HEK293T (cell line): Measurements from ENCODE around the gene FBXO46.
"Not testable (repeated sequence)": the region's sequence is repeated elsewhere in the genome, so short reads cannot be mapped to it uniquely, and the experiment has no call there.

Source experiments
- CTCF ChIA-PET: fragments of 350-600 bp; formaldehyde crosslinking; extraction: SDS; loops from one replicate; lab custom pipeline; 2021; ENCODE audit warnings: antibody characterized with exemption, inconsistent platforms; lab: Yijun Ruan, JAX
- POLR2A ChIA-PET: fragments of 350-600 bp; formaldehyde crosslinking; extraction: SDS; loops from one replicate; lab custom pipeline; 2020; ENCODE audit warnings: antibody characterized with exemption, inconsistent platforms; lab: Yijun Ruan, JAX
- DNase-seq: peaks from one replicate; pipeline ENCODE4 v3.0.0; 2012; ENCODE audit warnings: mixed read lengths; ENCODE audit errors: extremely low spot score
- ARNT ChIP-seq: fragments of 450-650 bp; IDR thresholded peaks from 2 replicates; pipeline ENCODE4 v1.6.1; 2017; ENCODE audit warnings: mild to moderate bottlenecking
- BHLHE40 ChIP-seq: fragments of 450-650 bp; IDR thresholded peaks from 2 replicates; pipeline ENCODE4 v1.6.1; 2016; ENCODE audit warnings: mild to moderate bottlenecking, moderate library complexity, borderline replicate concordance
- CTBP1 ChIP-seq: fragments of 450-650 bp; IDR thresholded peaks from 2 replicates; pipeline ENCODE4 v1.6.1; 2016; ENCODE audit warnings: borderline replicate concordance
- ELF4 ChIP-seq: fragments of 450-650 bp; IDR thresholded peaks from 2 replicates; pipeline ENCODE4 v1.6.1; 2017; ENCODE audit warnings: antibody characterized with exemption
- FOXA1 ChIP-seq: fragments of 450-650 bp; IDR thresholded peaks from 2 replicates; pipeline ENCODE4 v1.6.1; 2016; ENCODE audit warnings: mild to moderate bottlenecking
- FOXK2 ChIP-seq: fragments of 450-650 bp; IDR thresholded peaks from 2 replicates; pipeline ENCODE4 v1.6.1; 2016; ENCODE audit warnings: mild to moderate bottlenecking
- FOXM1 ChIP-seq: fragments of 450-650 bp; IDR thresholded peaks from 2 replicates; pipeline ENCODE4 v1.6.1; 2017; ENCODE audit warnings: mild to moderate bottlenecking, borderline replicate concordance
- HDGF ChIP-seq: fragments of 450-650 bp; IDR thresholded peaks from 2 replicates; pipeline ENCODE4 v1.6.1; 2017; ENCODE audit warnings: antibody characterized with exemption, borderline replicate concordance
- L3MBTL2 ChIP-seq: fragments of 450-650 bp; conservative IDR thresholded peaks from 2 replicates; pipeline ENCODE4 v1.6.1; 2016; ENCODE audit warnings: mild to moderate bottlenecking
- LEF1 ChIP-seq: fragments of 450-650 bp; IDR thresholded peaks from 2 replicates; pipeline ENCODE4 v1.6.1; 2017; ENCODE audit warnings: mild to moderate bottlenecking, borderline replicate concordance
- NFRKB ChIP-seq: fragments of 450-650 bp; IDR thresholded peaks from 2 replicates; pipeline ENCODE4 v1.6.1; 2016; ENCODE audit warnings: mild to moderate bottlenecking, moderate library complexity
- PKNOX1 ChIP-seq: fragments of 450-650 bp; IDR thresholded peaks from 2 replicates; pipeline ENCODE4 v1.6.1; 2016
- SP1 ChIP-seq: fragments of 450-650 bp; IDR thresholded peaks from 2 replicates; pipeline ENCODE4 v1.6.1; 2017
- SUZ12 ChIP-seq: fragments of 450-650 bp; IDR thresholded peaks from 2 replicates; pipeline ENCODE4 v1.6.1; 2016; ENCODE audit warnings: mild to moderate bottlenecking
- TARDBP ChIP-seq: fragments of 450-650 bp; IDR thresholded peaks from 2 replicates; pipeline ENCODE4 v1.6.1; 2016
- ZNF384 ChIP-seq: fragments of 450-650 bp; IDR thresholded peaks from 2 replicates; pipeline ENCODE4 v1.6.1; 2016

Gene FBXO46

GRCh38 chr19:45692187-45693105, 38.2 kb downstream of the FBXO46 start, which contains the start of gene QPCTL:
Gene QPCTL (plus strand): TSS chr19:45692666. CDS start chr19:45692704, 38 bp downstream.
- CTCF ChIA-PET, result interaction anchor here (0.6 to 3.4 kb wide), 14 partner anchors 9 to 87 kb away, joined by 3 to 17 read pairs (median 5); partner anchors contain the start of genes FBXO46 and SIX5
- DNase-seq, result peak; percentile 91
- POLR2A ChIA-PET, result interaction anchor here (0.7 to 4.6 kb wide), 34 partner anchors 8 to 285 kb away, joined by 3 to 64 read pairs (median 6); partner anchors contain the start of genes DMWD, FBXO46, GIPR and SIX5
- TF ChIP-seq L3MBTL2 (peak; percentile 27; the same call in 1 of the 2 replicates), FOXM1 (no peak), FOXA1 (no peak), PKNOX1 (peak; percentile 84), HDGF (peak; percentile 87; the same call in 1 of the 2 replicates), ELF4 (peak; percentile 20; the same call in 1 of the 2 replicates), TARDBP (no peak)

DNA sequence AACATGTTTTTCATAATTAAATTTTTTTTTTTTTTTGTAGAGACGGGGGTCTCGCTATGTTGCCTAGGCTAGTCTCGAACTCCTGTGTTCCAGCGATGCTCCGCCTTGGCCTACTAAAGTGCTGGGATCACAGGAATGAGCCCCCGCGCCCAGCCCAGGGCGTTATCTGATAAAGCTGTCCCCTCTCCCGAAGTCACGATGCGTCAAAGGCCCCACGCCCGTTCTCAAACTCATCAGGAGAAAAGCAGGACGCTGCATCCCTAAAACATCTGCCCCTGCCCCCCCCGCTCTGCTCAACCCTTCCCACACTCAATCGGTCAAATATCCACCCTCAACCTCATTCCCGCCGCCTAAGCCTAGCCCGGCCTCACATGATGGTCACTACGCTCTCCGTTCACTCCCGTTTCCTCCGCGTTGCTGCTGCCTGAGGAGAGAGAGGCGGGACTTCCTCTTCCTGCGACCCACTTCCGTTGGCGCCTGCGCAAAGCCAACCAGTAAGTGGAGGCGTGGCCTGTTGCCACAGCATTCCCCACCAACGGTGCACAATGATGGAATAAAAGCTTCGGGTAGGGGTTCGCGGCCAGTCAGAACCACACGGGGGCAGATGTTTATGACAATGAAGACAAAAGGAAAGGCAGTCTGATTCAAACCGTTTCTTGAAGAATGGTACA, 39.0 kb downstream of the FBXO46 start, which contains the start of gene SNRPD2:
TSS of gene SNRPD2 (minus strand) at position 438 of the 671 bp plus-strand sequence. CDS start at position 373, 65 bp downstream.
- TF ChIP-seq ELF4 (peak; percentile 52; the same call in 1 of the 2 replicates), TARDBP (no peak), L3MBTL2 (peak; percentile 78)
- POLR2A ChIA-PET, result interaction anchor here (0.7 to 4.6 kb wide), 33 partner anchors 9 to 284 kb away, joined by 3 to 64 read pairs (median 5); partner anchors contain the start of genes DMWD, FBXO46, GIPR and SIX5

GRCh38 chr19:45687599-45687998, 43.1 kb downstream of the FBXO46 start:
- TF ChIP-seq FOXK2, result no peak
- no peak for TF ChIP-seq FOXA1
- TF ChIP-seq ARNT, result no peak
- no peak for TF ChIP-seq ELF4
- TF ChIP-seq TARDBP, result no peak
- TF ChIP-seq L3MBTL2, result no peak
- no peak for TF ChIP-seq ZNF384
- no peak for TF ChIP-seq SP1
- TF ChIP-seq FOXM1, result no peak
- no peak for TF ChIP-seq BHLHE40
- no peak for TF ChIP-seq SUZ12
- no peak for TF ChIP-seq LEF1
- TF ChIP-seq HDGF, result no peak
- no peak for TF ChIP-seq PKNOX1
- TF ChIP-seq NFRKB, result no peak
- no peak for TF ChIP-seq CTBP1
- CTCF ChIA-PET, result no interaction called here
- POLR2A ChIA-PET, result interaction anchor here (0.8 to 3.9 kb wide), 5 partner anchors 9 to 92 kb away, joined by 3 to 16 read pairs (median 3); partner anchors contain the start of gene SIX5
- no peak for DNase-seq

More for the DNA sequence above, 39.0 kb downstream of the FBXO46 start, which contains the start of gene SNRPD2:
- CTCF ChIA-PET, result interaction anchor here (0.6 to 3.4 kb wide), 11 partner anchors 8 to 88 kb away, joined by 3 to 17 read pairs (median 5); partner anchors contain the start of gene FBXO46
- DNase-seq, result peak; percentile 88

DNA sequence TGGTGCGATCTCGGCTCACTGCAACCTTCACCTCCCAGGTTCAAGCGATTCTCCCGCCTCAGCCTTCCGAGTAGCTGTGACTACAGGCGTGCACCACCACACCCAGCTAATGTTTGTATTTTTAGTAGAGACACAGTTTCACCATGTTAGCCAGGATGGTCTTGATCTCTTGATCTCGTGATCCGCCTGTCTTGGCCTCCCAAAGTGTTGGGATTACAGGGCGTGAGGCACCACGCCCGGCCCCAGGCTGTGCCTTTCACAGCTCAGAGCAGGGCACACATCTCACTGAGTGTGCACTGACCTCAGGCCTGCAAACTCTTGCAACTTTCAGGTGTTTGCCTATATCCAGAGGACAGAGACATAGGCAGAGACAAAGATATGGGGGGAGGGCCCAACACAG, 45.7 kb downstream of the FBXO46 start:
- not testable (repeated sequence) for DNase-seq
- ChIA-PET CTCF (interaction anchor here (0.7 kb wide), 1 partner anchor 114 kb away, joined by 4 read pairs; no protein-coding TSS in a partner anchor), POLR2A (interaction anchor here (3.2 kb wide), 1 partner anchor 84 kb away, joined by 9 read pairs; the partner anchor contains the start of gene SIX5)

DNA sequence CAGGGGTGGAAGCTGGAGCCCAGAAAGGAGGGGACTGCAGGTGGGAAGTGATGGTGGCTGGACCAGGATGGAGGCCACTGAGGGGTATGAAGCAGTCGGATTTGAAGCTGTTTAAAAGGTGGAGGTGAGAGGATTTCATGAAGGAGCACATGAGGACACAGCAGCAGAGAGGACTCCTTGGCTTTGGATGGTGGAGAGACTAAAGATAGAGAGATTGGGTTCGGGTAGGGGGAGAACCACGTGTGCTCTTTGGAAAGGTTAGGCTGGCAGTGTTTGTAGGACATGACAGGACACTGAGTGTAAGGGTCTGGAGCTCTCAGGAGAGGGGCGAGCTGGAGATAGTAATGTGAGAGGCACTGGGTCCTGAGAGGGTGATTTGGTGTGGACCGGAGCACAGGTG, 47.8 kb downstream of the FBXO46 start:
- TF ChIP-seq SP1 (no peak), FOXK2 (no peak)
- no peak for DNase-seq
- ChIA-PET CTCF (interaction anchor here (1.1 kb wide), 1 partner anchor 10 kb away, joined by 5 read pairs; the partner anchor contains the start of gene QPCTL), POLR2A (interaction anchor here (0.8 to 7.9 kb wide), 3 partner anchors 9 to 86 kb away, joined by 4 to 64 read pairs (median 5); partner anchors contain the start of genes QPCTL, SIX5 and SNRPD2)

GRCh38 chr19:45682117-45682516, 48.6 kb downstream of the FBXO46 start:
- 0 out of 2 replicates have a peak, but pooled peaks have one; percentile 29 for TF ChIP-seq ZNF384
- TF ChIP-seq ARNT, result no peak
- ChIA-PET POLR2A (interaction anchor here (1.3 to 7.9 kb wide), 2 partner anchors 8 to 10 kb away, joined by 4 to 64 read pairs; partner anchors contain the start of genes QPCTL and SNRPD2), CTCF (interaction anchor here (4.3 kb wide), 1 partner anchor 10 kb away, joined by 17 read pairs; the partner anchor contains the start of genes QPCTL and SNRPD2)
- DNase-seq, result no peak
